NCI-H146 (cell line): ENCODE measurements around the gene KCNN3.

Experiments
- DNase-seq: peaks from one replicate; lab custom pipeline; 2025; lab: John Stamatoyannopoulos, UW

KCNN3 gene

GRCh38 chr1:154726896-154727753, 143.0 kb downstream of the KCNN3 start:
- DNase-seq: no peak

GRCh38 chr1:154726443-154726842, 143.6 kb downstream of the KCNN3 start:
- DNase-seq: no peak

- DNase-seq: no peak
Observed at GRCh38 chr1:154725865-154726264, 144.2 kb downstream of the KCNN3 start.

GRCh38 chr1:154720328-154721297, 149.5 kb downstream of the KCNN3 start:
- no peak for DNase-seq

DNA sequence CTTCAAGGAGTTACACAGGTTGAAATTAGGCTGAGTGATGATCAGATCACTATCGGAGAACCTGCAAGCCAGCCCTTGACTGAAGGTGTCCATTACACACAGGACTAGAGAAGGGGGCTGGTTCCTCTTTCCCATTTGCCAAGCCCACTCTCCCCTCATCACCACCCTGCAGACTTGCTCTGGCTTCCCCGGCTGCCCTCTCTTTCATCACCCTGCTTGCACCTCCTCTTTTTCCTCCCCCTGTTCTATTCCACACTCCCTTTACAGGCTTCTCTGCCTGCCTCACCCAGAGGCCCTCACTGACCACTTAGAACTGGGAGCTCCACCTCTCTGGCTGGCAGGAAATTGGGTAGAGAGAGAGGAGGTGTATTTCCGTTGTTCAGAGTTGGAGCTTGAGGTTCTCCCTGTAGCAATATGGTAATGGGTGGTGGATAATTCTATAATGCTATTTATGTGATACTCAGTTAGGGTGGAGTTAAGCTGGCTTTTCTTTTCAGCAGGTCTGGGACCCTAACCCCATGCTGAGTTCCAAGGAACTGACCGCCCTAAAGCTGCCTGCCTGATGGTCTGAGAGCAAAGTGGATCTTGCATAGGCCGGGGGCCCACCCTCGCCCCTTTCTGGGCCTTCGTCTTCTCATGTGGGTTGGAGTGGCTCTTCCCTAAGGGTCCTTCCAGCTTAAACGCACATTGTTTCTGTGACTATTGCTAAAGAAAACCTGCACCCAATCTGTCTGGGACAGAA, 150.3 kb downstream of the KCNN3 start:
- no peak for DNase-seq

GRCh38 chr1:154718566-154718965, 151.5 kb downstream of the KCNN3 start:
- DNase-seq: no peak

GRCh38 chr1:154717528-154717924, 152.6 kb downstream of the KCNN3 start:
- no peak for DNase-seq

DNA sequence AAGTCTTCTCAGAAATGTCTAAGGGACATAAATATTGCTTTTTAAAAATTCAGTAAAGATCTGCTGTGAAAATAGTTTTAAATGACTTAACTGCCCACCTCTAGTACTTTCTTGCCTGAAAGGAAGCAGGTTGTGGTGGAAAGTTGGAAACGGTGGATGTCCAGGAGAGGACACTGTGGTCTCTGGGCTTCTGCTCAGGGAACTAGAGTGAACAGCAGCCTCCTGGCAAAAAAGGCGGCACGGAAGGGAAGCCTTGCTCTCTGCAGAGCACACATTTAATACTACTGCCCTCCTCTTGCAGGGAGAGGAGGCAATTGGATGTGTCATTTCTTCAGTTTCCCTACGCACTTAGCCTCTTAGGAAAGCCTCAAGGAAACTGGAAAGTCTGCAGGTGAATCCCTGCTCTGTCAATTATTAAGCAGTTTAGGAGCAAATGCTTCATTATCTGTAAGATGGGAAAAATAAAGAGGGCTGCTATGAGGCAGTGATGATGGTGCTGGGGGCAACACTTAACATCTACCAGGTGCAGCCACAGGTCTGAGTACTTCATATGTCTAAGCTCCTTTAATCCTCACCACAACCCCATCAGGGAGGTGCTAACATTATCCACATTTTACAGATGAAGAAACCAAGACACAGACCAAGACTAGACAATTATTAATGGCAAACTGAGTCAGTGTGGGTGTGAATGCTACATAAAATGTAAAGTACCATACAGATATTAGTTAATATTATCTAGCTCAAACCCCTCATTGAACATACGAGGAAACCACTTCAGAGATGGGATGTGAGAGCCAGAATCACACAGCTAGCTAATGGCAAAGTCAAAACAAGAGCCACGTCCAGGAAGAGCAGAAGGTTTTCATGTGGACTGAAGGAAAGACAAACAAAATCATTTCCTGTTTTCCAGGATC, 153.2 kb downstream of the KCNN3 start:
- no peak for DNase-seq

- DNase-seq: no peak
Observed at GRCh38 chr1:154716011-154716410, 154.1 kb downstream of the KCNN3 start.

DNA sequence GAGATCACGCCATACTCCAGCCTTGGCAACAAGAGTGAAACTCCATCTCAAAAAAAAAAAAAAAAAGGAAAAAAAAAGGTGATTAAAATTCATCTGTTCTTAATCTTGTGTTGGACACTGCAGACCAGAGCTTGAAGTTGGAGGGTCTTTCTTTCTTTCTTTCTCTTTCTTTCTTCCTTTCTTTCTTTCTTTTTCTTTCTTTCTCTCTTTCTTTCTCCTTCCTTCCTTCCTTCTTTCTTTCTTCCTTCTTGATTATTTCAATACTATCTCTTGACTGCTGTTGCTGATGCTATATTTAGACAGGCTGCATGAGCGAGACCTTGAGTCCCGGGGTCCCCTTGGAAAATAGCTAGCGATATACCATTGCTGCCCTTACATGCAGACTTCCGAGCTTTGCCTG, 154.7 kb downstream of the KCNN3 start:
- DNase-seq: no peak

GRCh38 chr1:154714638-154715037, 155.4 kb downstream of the KCNN3 start:
- peak; percentile 31 for DNase-seq

- no peak for DNase-seq
Observed at GRCh38 chr1:154714052-154714623, 155.9 kb downstream of the KCNN3 start.

DNA sequence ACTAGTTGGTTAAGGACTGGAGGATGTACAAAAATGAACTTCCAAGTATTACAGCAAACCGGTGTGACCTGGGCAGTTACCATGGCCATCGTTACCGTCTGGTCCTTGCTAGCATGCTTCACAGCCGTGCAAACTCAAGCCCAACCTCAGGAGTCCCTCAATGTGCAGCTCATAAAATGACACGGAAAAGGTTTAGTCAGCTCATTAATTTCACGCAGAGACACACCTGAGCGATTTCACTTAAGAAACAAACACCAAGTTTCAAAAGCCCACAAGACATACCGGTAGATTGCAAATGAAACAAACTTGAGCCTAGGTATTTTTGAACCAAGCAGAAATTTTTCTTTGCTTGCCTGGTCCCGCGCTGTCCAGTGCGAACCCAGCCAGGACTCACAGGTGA, 157.1 kb downstream of the KCNN3 start:
- DNase-seq: no peak

DNA sequence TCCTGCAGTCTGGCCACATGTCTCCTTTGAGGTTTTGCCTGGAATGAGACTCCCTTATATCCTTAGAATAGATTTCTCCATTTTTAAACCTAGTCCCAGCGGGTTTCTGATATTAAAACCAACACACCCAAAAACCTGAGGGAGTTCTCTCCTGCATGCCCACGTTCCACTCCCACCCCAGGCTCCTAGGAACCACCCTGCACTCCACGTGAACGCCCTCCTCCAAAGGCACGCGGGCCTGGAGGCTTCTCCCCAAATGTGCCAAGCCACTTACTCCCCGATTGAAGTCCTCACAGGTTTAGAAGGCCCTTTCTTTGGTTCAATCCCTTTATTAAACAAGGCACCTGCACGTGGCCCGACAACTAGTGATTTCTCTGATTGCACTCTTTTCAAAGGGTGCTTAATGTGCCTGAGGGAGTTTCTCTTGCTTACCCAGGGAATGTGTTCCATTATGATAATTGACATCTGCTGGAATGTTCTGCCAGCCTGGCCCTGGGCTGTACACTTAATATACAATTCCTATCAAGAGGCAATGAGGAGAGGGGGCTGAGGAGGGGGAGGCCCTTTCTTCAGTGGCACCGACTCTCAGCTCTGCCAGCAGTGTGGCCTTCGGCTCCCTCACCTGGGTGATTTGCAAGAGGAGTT, 157.8 kb downstream of the KCNN3 start:
- DNase-seq: peak; percentile 25

GRCh38 chr1:154711416-154711815, 158.7 kb downstream of the KCNN3 start:
- DNase-seq: no peak

DNA sequence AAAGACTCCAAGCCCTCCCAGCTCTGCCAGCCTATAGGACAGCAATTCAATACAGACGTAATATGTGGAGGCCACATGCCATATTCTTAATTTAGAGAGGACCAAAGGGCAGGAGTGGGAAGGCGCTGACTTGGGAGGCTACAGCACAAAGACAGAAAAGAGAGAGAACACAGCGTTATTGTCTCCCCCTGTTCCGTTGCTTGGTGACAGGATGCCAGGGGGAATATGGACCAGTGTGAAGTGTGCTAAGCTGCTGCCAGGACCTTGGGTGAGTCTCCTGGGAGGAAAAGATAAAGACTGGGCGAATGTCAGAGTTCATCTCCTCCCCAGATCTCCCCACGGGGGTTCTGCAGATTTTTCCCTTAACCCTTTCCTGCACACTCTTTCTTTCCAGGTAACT, 160.0 kb downstream of the KCNN3 start:
- no peak for DNase-seq

- no peak for DNase-seq
Observed at GRCh38 chr1:154707901-154708463, 162.1 kb downstream of the KCNN3 start.

DNA sequence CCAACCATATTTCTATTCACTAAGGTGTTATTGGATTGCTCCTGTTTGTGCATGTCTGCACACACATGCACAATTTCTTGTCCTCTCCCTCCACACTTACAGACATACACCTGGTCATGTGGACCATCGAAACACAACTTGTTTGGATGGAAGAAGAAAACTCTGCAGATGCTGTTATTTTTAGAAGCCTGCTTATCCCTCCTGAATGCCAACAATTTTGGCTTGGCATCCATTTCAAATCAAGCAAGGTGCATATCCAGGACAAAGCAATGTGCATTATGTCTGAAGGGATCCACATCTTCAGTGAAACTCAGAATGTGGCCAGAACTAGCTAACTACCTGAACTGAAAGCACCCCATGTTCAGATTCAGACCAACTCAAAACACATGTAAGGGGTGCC, 163.2 kb downstream of the KCNN3 start:
- no peak for DNase-seq

GRCh38 chr1:154705544-154705943, 164.5 kb downstream of the KCNN3 start:
- DNase-seq: no peak

GRCh38 chr1:154703170-154703569, 166.9 kb downstream of the KCNN3 start:
- DNase-seq: no peak
